A549 (cell line): ENCODE data around the gene PPM1G.

Source experiments
- CEBPB ChIP-seq, 2 experiments: fragments of >200 bp in 1 of 2; sonication (Bioruptor Twin) in 1 of 2; formaldehyde crosslinking in 1 of 2; IDR thresholded peaks; 2 replicates each; pipeline ENCODE4 v1.6.1; 2012 to 2016
- CHD2 ChIP-seq: fragments of 150-350 bp; IDR thresholded peaks from 2 replicates; pipeline ENCODE4 v1.6.1; 2014; ENCODE audit warnings: low read length; ENCODE audit not compliant: partially characterized antibody
- CTCF ChIP-seq: fragments of >200 bp; sonication (Bioruptor Twin); formaldehyde crosslinking; IDR thresholded peaks from 3 replicates; pipeline ENCODE4 v1.5.1; 2016
- EP300 ChIP-seq, 2 experiments: fragments of >200 bp; sonication (Bioruptor Twin); formaldehyde crosslinking; IDR thresholded peaks; 2 replicates in 1 of 2; 3 replicates in 1 of 2; pipeline ENCODE4 v1.6.1; 2016 to 2017
- HDAC2 ChIP-seq: fragments of 200-600 bp; sonication (generic); IDR thresholded peaks from 2 replicates; pipeline ENCODE4 v1.6.1; 2016
- POLR2A ChIP-seq: IDR thresholded peaks from 2 replicates; pipeline ENCODE4 v1.6.1; 2012; ENCODE audit warnings: mild to moderate bottlenecking, low read length
- RAD21 ChIP-seq, 2 experiments: fragments of >200 bp in 1 of 2; sonication (Bioruptor Twin) in 1 of 2; formaldehyde crosslinking in 1 of 2; IDR thresholded peaks in 1 of 2; conservative IDR thresholded peaks in 1 of 2; 2 replicates in 1 of 2; 3 replicates in 1 of 2; pipeline ENCODE4 v1.6.1; 2012 to 2018; ENCODE audit warnings: inconsistent platforms in 1 of 2
- RNF2 ChIP-seq: fragments of 200-600 bp; sonication (generic); IDR thresholded peaks from 2 replicates; pipeline ENCODE4 v1.6.1; 2016; ENCODE audit warnings: low read depth, mild to moderate bottlenecking, antibody characterized with exemption, moderate library complexity, borderline replicate concordance
- TF ChIP-seq, protein P1 (sequence below): fragments of 200-600 bp; sonication (generic); IDR thresholded peaks from 2 replicates; pipeline ENCODE4 v1.6.1; 2016; ENCODE audit warnings: antibody characterized with exemption, mild to moderate bottlenecking, moderate library complexity
- TF ChIP-seq, protein P2 (sequence below): IDR thresholded peaks from 2 replicates; pipeline ENCODE4 v1.6.1; 2012

- TF ChIP-seq POLR2A (no peak), CTCF (no peak), CEBPB (IDR thresholded peaks at IDR 0.05) (no peak), RAD21 (conservative IDR thresholded peaks at IDR 0.05 in 1 of 2, IDR thresholded peaks at IDR 0.05 in 1 of 2) (no peak), CHD2 (no peak), EP300 (IDR thresholded peaks at IDR 0.05) (no peak), HDAC2 (no peak), RNF2 (no peak)
- TF ChIP-seq, protein P1, sequence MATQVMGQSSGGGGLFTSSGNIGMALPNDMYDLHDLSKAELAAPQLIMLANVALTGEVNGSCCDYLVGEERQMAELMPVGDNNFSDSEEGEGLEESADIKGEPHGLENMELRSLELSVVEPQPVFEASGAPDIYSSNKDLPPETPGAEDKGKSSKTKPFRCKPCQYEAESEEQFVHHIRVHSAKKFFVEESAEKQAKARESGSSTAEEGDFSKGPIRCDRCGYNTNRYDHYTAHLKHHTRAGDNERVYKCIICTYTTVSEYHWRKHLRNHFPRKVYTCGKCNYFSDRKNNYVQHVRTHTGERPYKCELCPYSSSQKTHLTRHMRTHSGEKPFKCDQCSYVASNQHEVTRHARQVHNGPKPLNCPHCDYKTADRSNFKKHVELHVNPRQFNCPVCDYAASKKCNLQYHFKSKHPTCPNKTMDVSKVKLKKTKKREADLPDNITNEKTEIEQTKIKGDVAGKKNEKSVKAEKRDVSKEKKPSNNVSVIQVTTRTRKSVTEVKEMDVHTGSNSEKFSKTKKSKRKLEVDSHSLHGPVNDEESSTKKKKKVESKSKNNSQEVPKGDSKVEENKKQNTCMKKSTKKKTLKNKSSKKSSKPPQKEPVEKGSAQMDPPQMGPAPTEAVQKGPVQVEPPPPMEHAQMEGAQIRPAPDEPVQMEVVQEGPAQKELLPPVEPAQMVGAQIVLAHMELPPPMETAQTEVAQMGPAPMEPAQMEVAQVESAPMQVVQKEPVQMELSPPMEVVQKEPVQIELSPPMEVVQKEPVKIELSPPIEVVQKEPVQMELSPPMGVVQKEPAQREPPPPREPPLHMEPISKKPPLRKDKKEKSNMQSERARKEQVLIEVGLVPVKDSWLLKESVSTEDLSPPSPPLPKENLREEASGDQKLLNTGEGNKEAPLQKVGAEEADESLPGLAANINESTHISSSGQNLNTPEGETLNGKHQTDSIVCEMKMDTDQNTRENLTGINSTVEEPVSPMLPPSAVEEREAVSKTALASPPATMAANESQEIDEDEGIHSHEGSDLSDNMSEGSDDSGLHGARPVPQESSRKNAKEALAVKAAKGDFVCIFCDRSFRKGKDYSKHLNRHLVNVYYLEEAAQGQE: no peak
- TF ChIP-seq, protein P2, sequence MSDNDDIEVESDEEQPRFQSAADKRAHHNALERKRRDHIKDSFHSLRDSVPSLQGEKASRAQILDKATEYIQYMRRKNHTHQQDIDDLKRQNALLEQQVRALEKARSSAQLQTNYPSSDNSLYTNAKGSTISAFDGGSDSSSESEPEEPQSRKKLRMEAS: no peak
Measured at GRCh38 chr2:27336173-27336572, 73.2 kb downstream of the PPM1G start.
